HCT116 (cell line): ENCODE results near the gene TRDN. TPM values are rescaled to one million over a fixed set of nuclear protein-coding genes. Genes with fewer than 3 reads are reported as not detected.

Experiments used
- ATAC-seq: fragments of 200-7000 bp; cut with Tn5 transposase; 2 replicates; pipeline ENCODE4 v1.9.1; 2020; ENCODE audit warnings: mild to moderate bottlenecking, moderate library complexity
- BruUV-seq: library from RNA; stranded (reverse); fragments of 400-500 nt; replicated peaks from 2 replicates; lab custom pipeline; 2021; lab: Mats Ljungman, UMichigan
- CTCF ChIA-PET: fragments of 300-600 bp; sonication (Branson Sonifier 250); formaldehyde crosslinking; loops from one replicate; lab custom pipeline; 2021; ENCODE audit warnings: antibody characterized with exemption; lab: Charles Lee
- POLR2A ChIA-PET: fragments of 300-600, 350-600 bp; sonication (Branson Sonifier 250); formaldehyde crosslinking; loops from one replicate; lab custom pipeline; 2021; ENCODE audit warnings: antibody characterized with exemption; lab: Charles Lee
- RAD21 ChIA-PET, 2 experiments: fragments of 300-600 bp; sonication (Branson Sonifier 250); formaldehyde crosslinking; loops; one replicate each; lab custom pipeline; 2023; ENCODE audit warnings: low total read pairs in 2 of 2; ENCODE audit not compliant: uncharacterized antibody in 2 of 2, unreplicated experiment in 2 of 2, low non-redundant PET in 1 of 2; lab: Charles Lee
- DNase-seq: peaks from one replicate; pipeline ENCODE4 v3.0.0-alpha.2; 2010; ENCODE audit warnings: low read depth, low spot score
- H2AFZ ChIP-seq: fragments of 200-600 bp; shearing (Covaris generic), sonication (generic); 2 replicates; pipeline ENCODE4 v1.6.1; 2017; ENCODE audit warnings: low read depth, mixed run types, mixed read lengths, antibody characterized with exemption, low read length; ENCODE audit not compliant: poor library complexity, severe bottlenecking
- H3K27ac ChIP-seq: 2 replicates; pipeline ENCODE4 v1.5.1; 2012; ENCODE audit warnings: low read depth, low read length
- H3K27me3 ChIP-seq: fragments of 200-600 bp; sonication (generic); 2 replicates; pipeline ENCODE4 v1.6.1; 2016; ENCODE audit warnings: mixed run types, low read length, mixed read lengths; ENCODE audit not compliant: insufficient read depth
- H3K36me3 ChIP-seq, 2 experiments: fragments of 200-500 bp in 1 of 2; fragments of 200-600 bp in 1 of 2; sonication (Bioruptor generic) in 1 of 2; sonication (generic) in 1 of 2; 2 replicates each; pipeline versions ENCODE4 v1.5.1 to v1.6.1; 2014 to 2016; ENCODE audit warnings: low read length in 2 of 2, inconsistent platforms in 1 of 2, mixed read lengths in 1 of 2, mixed run types in 1 of 2; ENCODE audit not compliant: insufficient read depth in 2 of 2, control insufficient read depth in 1 of 2
- H3K4me1 ChIP-seq, 2 experiments: fragments of 200-600 bp in 1 of 2; sonication (generic) in 1 of 2; 2 replicates each; pipeline versions ENCODE4 v1.5.1 to v1.6.1; 2012 to 2017; ENCODE audit warnings: low read length in 2 of 2, inconsistent platforms in 1 of 2, mild to moderate bottlenecking in 1 of 2, mixed read lengths in 1 of 2, mixed run types in 1 of 2, moderate library complexity in 1 of 2; ENCODE audit not compliant: insufficient read depth in 2 of 2, control insufficient read depth in 1 of 2
- H3K4me2 ChIP-seq: fragments of 200-600 bp; sonication (generic); 2 replicates; pipeline ENCODE4 v1.6.1; 2017; ENCODE audit warnings: mixed run types, low read length, mixed read lengths
- H3K4me3 ChIP-seq, 2 experiments: fragments of 200-600 bp in 1 of 2; sonication (generic) in 1 of 2; replicated peaks in 1 of 2; 2 replicates each; pipeline ENCODE4 v1.5.1; 2011 to 2016; ENCODE audit warnings: low read length in 2 of 2, control low read depth in 1 of 2, low read depth in 1 of 2, mild to moderate bottlenecking in 1 of 2, mixed read lengths in 1 of 2, mixed run types in 1 of 2
- H3K79me2 ChIP-seq: fragments of 200-600 bp; sonication (generic); 2 replicates; pipeline ENCODE4 v1.6.1; 2017; ENCODE audit warnings: mild to moderate bottlenecking, mixed run types, low read length, moderate library complexity, mixed read lengths; ENCODE audit not compliant: insufficient read depth
- H3K9ac ChIP-seq: fragments of 200-600 bp; sonication (generic); 2 replicates; pipeline ENCODE4 v1.6.1; 2016; ENCODE audit warnings: low read length, mixed read lengths
- H3K9me2 ChIP-seq: fragments of 200-600 bp; sonication (generic), shearing (Covaris generic); 2 replicates; pipeline ENCODE4 v1.6.1; 2017; ENCODE audit warnings: mixed run types, mild to moderate bottlenecking, moderate library complexity; ENCODE audit not compliant: insufficient read depth
- H3K9me3 ChIP-seq, 2 experiments: fragments of 200-500 bp in 1 of 2; fragments of 200-600 bp in 1 of 2; sonication (Bioruptor generic) in 1 of 2; sonication (generic) in 1 of 2; 2 replicates each; pipeline ENCODE4 v1.6.1; 2014 to 2017; ENCODE audit warnings: low read length in 2 of 2, mixed read lengths in 2 of 2, inconsistent platforms in 1 of 2, low read depth in 1 of 2, mild to moderate bottlenecking in 1 of 2, mixed run types in 1 of 2, moderate library complexity in 1 of 2; ENCODE audit not compliant: control insufficient read depth in 1 of 2, insufficient read depth in 1 of 2
- H4K20me1 ChIP-seq: fragments of 200-600 bp; sonication (generic), shearing (Covaris generic); 2 replicates; pipeline ENCODE4 v1.6.1; 2017; ENCODE audit warnings: mixed run types, mild to moderate bottlenecking, moderate library complexity; ENCODE audit not compliant: insufficient read depth
- CBX3 ChIP-seq: IDR thresholded peaks from 2 replicates; pipeline ENCODE4 v1.6.1; 2012; ENCODE audit warnings: low read depth
- CTCF ChIP-seq, 3 experiments: fragments of 200-600 bp in 1 of 3; sonication (generic) in 1 of 3; IDR thresholded peaks in 2 of 3; conservative IDR thresholded peaks in 1 of 3; 2 replicates each; pipeline ENCODE4 v1.5.1; 2012 to 2017; ENCODE audit warnings: low read depth in 2 of 3, low read length in 2 of 3, antibody characterized with exemption in 1 of 3, borderline replicate concordance in 1 of 3, control low read depth in 1 of 3, mild to moderate bottlenecking in 1 of 3, mixed read lengths in 1 of 3, mixed run types in 1 of 3, moderate library complexity in 1 of 3; ENCODE audit not compliant: insufficient read depth in 1 of 3
- EGR1 ChIP-seq: IDR thresholded peaks from 2 replicates; pipeline ENCODE4 v1.6.1; 2012; ENCODE audit warnings: low read depth
- JUND ChIP-seq: IDR thresholded peaks from 2 replicates; pipeline ENCODE4 v1.6.1; 2012
- POLR2A ChIP-seq: IDR thresholded peaks from 2 replicates; pipeline ENCODE4 v1.7.0; 2011; ENCODE audit warnings: borderline replicate concordance; ENCODE audit not compliant: insufficient read depth, insufficient read length; ENCODE audit errors: extremely low read depth
- REST ChIP-seq: IDR thresholded peaks from 2 replicates; pipeline ENCODE4 v1.6.1; 2012; ENCODE audit warnings: low read depth
- SIN3A ChIP-seq: IDR thresholded peaks from 2 replicates; pipeline ENCODE4 v1.6.1; 2012; ENCODE audit warnings: low read depth
- TCF7L2 ChIP-seq: IDR thresholded peaks from 2 replicates; pipeline ENCODE4 v1.7.0; 2011; ENCODE audit warnings: borderline replicate concordance, inconsistent platforms; ENCODE audit not compliant: insufficient read depth, insufficient read length; ENCODE audit errors: extremely low read depth
- YY1 ChIP-seq: IDR thresholded peaks from 2 replicates; pipeline ENCODE4 v1.6.1; 2011; ENCODE audit warnings: low read length, low read depth, moderate library complexity, mild to moderate bottlenecking; ENCODE audit not compliant: insufficient replicate concordance; ENCODE audit errors: extremely low read depth
- ZNF274 ChIP-seq: fragments of 200-500 bp; sonication (Bioruptor generic); IDR thresholded peaks from 2 replicates; pipeline ENCODE4 v1.6.1; 2014; ENCODE audit warnings: mild to moderate bottlenecking, low read depth, low read length, inconsistent platforms
- intact Hi-C: fragments of 100-400 bp; cut with micrococcal nuclease; formaldehyde crosslinking; loops from 2 replicates; pipeline ENCODE4 v1.10.0; 2022
- total RNA-seq: library from RNA; stranded (reverse); gene quantifications from one replicate; pipeline ENCODE4 v1.2.1, GENCODE V29; 2021; ENCODE audit not compliant: unreplicated experiment

Gene TRDN
- total RNA-seq, 1 experiment from 2014 or later: not detected

DNA sequence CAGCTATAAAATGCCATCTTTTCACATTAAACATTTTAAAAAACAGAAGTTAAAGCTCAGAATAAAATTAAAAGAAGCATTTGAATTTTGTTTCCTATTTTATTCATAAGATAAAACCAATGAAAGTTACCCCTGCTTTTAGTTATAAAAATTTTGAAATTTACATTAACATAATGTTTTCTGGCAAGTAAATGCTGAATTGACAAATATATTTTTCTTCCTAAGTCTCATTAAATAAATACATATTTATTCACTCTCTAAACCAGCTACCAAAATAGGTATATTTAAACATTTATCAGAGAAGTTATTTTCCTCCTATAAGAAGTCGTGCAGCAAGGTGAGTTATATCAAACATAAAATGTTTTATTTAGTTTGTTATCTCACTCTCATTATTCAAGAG is 213.6 kb downstream of the TRDN start (continued):
- no peak for TF ChIP-seq CTCF (IDR thresholded peaks at IDR 0.05 in 2 of 3, conservative IDR thresholded peaks at IDR 0.05 in 1 of 3; ENCODE audit: borderline replicate concordance in 1 of 3, insufficient read depth in 1 of 3, low read depth in 2 of 3, low read length in 2 of 3)
- TF ChIP-seq POLR2A: no peak
- no peak for TF ChIP-seq SIN3A
- TF ChIP-seq YY1: no peak

DNA sequence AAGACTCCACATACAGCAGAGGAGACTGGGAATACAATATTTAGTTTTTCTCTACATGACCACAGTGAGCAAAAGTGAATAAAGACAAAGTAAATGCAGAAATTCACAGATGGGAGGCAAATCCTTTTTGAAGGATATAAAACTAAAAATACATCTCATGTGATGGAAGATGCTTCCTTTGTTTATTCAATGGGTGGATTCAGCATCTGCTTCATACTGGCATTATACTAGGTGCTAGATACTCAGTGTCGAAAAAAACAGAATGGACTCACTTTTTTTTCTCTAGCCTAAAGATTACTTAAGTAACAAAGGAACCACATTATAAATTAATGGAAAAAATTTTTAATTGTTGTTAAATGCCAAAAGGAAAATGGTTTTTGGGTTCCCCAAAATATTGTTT is 216.2 kb downstream of the TRDN start:
- Histone ChIP-seq H3K4me1 (no peaks in the 10 kb centered on the region), H3K27ac (no peak overlapping the region), H3K79me2 (no peaks in the 10 kb centered on the region), H3K36me3 (no peaks in the 10 kb centered on the region), H3K27me3 (peaks cover 31% of the 10 kb centered on the region), H3K4me3 (no peak overlapping the region), H3K9ac (no peak overlapping the region), H3K4me2 (no peak overlapping the region), H4K20me1 (no peaks in the 10 kb centered on the region), H3K9me2 (no peaks in the 10 kb centered on the region), H2AFZ (no peak overlapping the region)
- DNase-seq (no peak), ATAC-seq (no peak)
- POLR2A ChIA-PET: no interaction called here
- CTCF ChIA-PET: interaction anchor here (1.6 kb wide), 1 partner anchor 295 kb away, joined by 6 read pairs; no protein-coding TSS in a partner anchor
- RAD21 ChIA-PET: no interaction called here
- intact Hi-C loops: no loop called here
- no TSS peak for BruUV-seq
- TF ChIP-seq CBX3 (no peak), EGR1 (no peak), REST (no peak), CTCF (IDR thresholded peaks at IDR 0.05 in 2 of 3, conservative IDR thresholded peaks at IDR 0.05 in 1 of 3; ENCODE audit: borderline replicate concordance in 1 of 3, insufficient read depth in 1 of 3, low read depth in 2 of 3, low read length in 2 of 3) (no peak), ZNF274 (no peak), JUND (no peak), TCF7L2 (no peak), POLR2A (no peak)
- TF ChIP-seq, all 23 proteins: peak for 0
- H3K9me3 ChIP-seq: no peaks in the 10 kb centered on the region
